HEK293 (cell line): ENCODE measurements around the gene EML6.

Source experiments
- CTCF ChIA-PET: fragments of 350-600 bp; formaldehyde crosslinking; extraction: SDS; loops from one replicate; lab custom pipeline; 2021; ENCODE audit warnings: antibody characterized with exemption; lab: Yijun Ruan, JAX
- POLR2A ChIA-PET: fragments of 300-600 bp; formaldehyde crosslinking; extraction: SDS; loops from one replicate; lab custom pipeline; 2020; ENCODE audit warnings: antibody characterized with exemption, inconsistent platforms; lab: Yijun Ruan, JAX
- H3K27ac ChIP-seq: fragments of 200-500 bp; sonication (Bioruptor generic); 2 replicates; pipeline ENCODE4 v1.5.1; 2014; ENCODE audit warnings: low read depth, low read length, control low read depth, inconsistent platforms; ENCODE audit errors: extremely low read depth
- H3K36me3 ChIP-seq, 2 experiments: fragments of 200-500 bp in 1 of 2; sonication (Bioruptor generic) in 1 of 2; 1 replicate in 1 of 2; 2 replicates in 1 of 2; pipeline ENCODE4 v1.5.1; 2014 to 2017; ENCODE audit warnings: inconsistent platforms in 2 of 2, low read length in 2 of 2; ENCODE audit not compliant: control insufficient read depth in 2 of 2, insufficient read depth in 1 of 2
- H3K4me1 ChIP-seq: fragments of 200-500 bp; sonication (Bioruptor generic); 2 replicates; pipeline ENCODE4 v1.5.1; 2014; ENCODE audit warnings: mild to moderate bottlenecking, low read length, inconsistent platforms; ENCODE audit not compliant: control insufficient read depth, insufficient read depth
- H3K4me3 ChIP-seq: 2 replicates; pipeline ENCODE4 v1.5.1; 2011; ENCODE audit warnings: low read depth, mild to moderate bottlenecking, control low read depth, low read length, moderate library complexity
- H3K9me3 ChIP-seq: fragments of 200-500 bp; sonication (Bioruptor generic); 2 replicates; pipeline ENCODE4 v1.5.1; 2014; ENCODE audit warnings: low read depth, low read length, inconsistent platforms; ENCODE audit not compliant: control insufficient read depth, insufficient read depth
- BCL11B ChIP-seq: fragments of 450-650 bp; formaldehyde crosslinking; IDR thresholded peaks from 2 replicates; pipeline ENCODE4 v1.5.1; 2016; ENCODE audit warnings: low read depth, missing biosample characterization, missing genetic modification characterization
- GLI2 ChIP-seq: fragments of 450-650 bp; formaldehyde crosslinking; IDR thresholded peaks from 2 replicates; pipeline ENCODE4; 2017; ENCODE audit warnings: missing biosample characterization, missing genetic modification characterization, low read depth, borderline replicate concordance
- GLI4 ChIP-seq: fragments of 450-650 bp; formaldehyde crosslinking; IDR thresholded peaks from 2 replicates; pipeline ENCODE4 v1.5.1; 2016; ENCODE audit warnings: missing biosample characterization, missing genetic modification characterization
- KLF7 ChIP-seq: fragments of 450-650 bp; formaldehyde crosslinking; IDR thresholded peaks from 2 replicates; pipeline ENCODE4 v1.5.1; 2016; ENCODE audit warnings: missing biosample characterization, missing genetic modification characterization, borderline replicate concordance
- KLF8 ChIP-seq: fragments of 450-650 bp; formaldehyde crosslinking; IDR thresholded peaks from 2 replicates; pipeline ENCODE4 v1.5.1; 2016; ENCODE audit warnings: missing biosample characterization, missing genetic modification characterization
- MYNN ChIP-seq: fragments of 450-650 bp; formaldehyde crosslinking; IDR thresholded peaks from 2 replicates; pipeline ENCODE4 v1.5.1; 2016; ENCODE audit warnings: missing biosample characterization, missing genetic modification characterization, borderline replicate concordance
- PRDM1 ChIP-seq: fragments of 450-650 bp; formaldehyde crosslinking; IDR thresholded peaks from 2 replicates; pipeline ENCODE4; 2016; ENCODE audit warnings: missing biosample characterization, missing genetic modification characterization
- SP2 ChIP-seq: fragments of 450-650 bp; formaldehyde crosslinking; IDR thresholded peaks from 2 replicates; pipeline ENCODE4 v1.5.1; 2016; ENCODE audit warnings: missing biosample characterization, missing genetic modification characterization
- SP3 ChIP-seq: fragments of 450-650 bp; formaldehyde crosslinking; IDR thresholded peaks from 2 replicates; pipeline ENCODE4 v1.5.1; 2016; ENCODE audit warnings: missing biosample characterization, missing genetic modification characterization
- ZBTB21 ChIP-seq: fragments of 450-650 bp; formaldehyde crosslinking; IDR thresholded peaks from 2 replicates; pipeline ENCODE4 v1.5.1; 2017; ENCODE audit warnings: missing biosample characterization, missing genetic modification characterization
- ZFP3 ChIP-seq: fragments of 450-650 bp; formaldehyde crosslinking; IDR thresholded peaks from 2 replicates; pipeline ENCODE4 v1.5.1; 2016; ENCODE audit warnings: low read depth, missing biosample characterization, missing genetic modification characterization
- ZNF10 ChIP-seq: fragments of 450-650 bp; formaldehyde crosslinking; IDR thresholded peaks from 2 replicates; pipeline ENCODE4 v1.5.1; 2017; ENCODE audit warnings: missing biosample characterization, missing genetic modification characterization
- ZNF23 ChIP-seq: fragments of 450-650 bp; formaldehyde crosslinking; IDR thresholded peaks from 2 replicates; pipeline ENCODE4 v1.5.1; 2016; ENCODE audit warnings: missing biosample characterization, missing genetic modification characterization, borderline replicate concordance
- ZNF366 ChIP-seq: fragments of 450-650 bp; formaldehyde crosslinking; conservative IDR thresholded peaks from 2 replicates; pipeline ENCODE4 v1.5.1; 2016; ENCODE audit warnings: missing biosample characterization, missing genetic modification characterization
- ZNF416 ChIP-seq: fragments of 450-650 bp; formaldehyde crosslinking; IDR thresholded peaks from 2 replicates; pipeline ENCODE4 v1.5.1; 2016; ENCODE audit warnings: missing biosample characterization, missing genetic modification characterization
- ZNF530 ChIP-seq: fragments of 450-650 bp; formaldehyde crosslinking; IDR thresholded peaks from 2 replicates; pipeline ENCODE4 v1.5.1; 2016; ENCODE audit warnings: low read depth, missing biosample characterization, missing genetic modification characterization
- ZNF629 ChIP-seq: fragments of 450-650 bp; formaldehyde crosslinking; IDR thresholded peaks from 2 replicates; pipeline ENCODE4 v1.5.1; 2017; ENCODE audit warnings: missing biosample characterization, missing genetic modification characterization
- ZNF791 ChIP-seq: fragments of 450-650 bp; formaldehyde crosslinking; IDR thresholded peaks from 2 replicates; pipeline ENCODE4 v1.5.1; 2016; ENCODE audit warnings: missing biosample characterization, missing genetic modification characterization
- ZXDB ChIP-seq: fragments of 450-650 bp; formaldehyde crosslinking; IDR thresholded peaks from 2 replicates; pipeline ENCODE4 v1.5.1; 2016; ENCODE audit warnings: missing biosample characterization, missing genetic modification characterization
- TF ChIP-seq, protein P1 (sequence below): fragments of 450-650 bp; formaldehyde crosslinking; IDR thresholded peaks from 2 replicates; pipeline ENCODE4 v1.5.1; 2016; ENCODE audit warnings: missing biosample characterization, missing genetic modification characterization
- TF ChIP-seq, protein P2 (sequence below): fragments of 450-650 bp; formaldehyde crosslinking; IDR thresholded peaks from 2 replicates; pipeline ENCODE4 v1.5.1; 2017; ENCODE audit warnings: missing biosample characterization, missing genetic modification characterization
- TF ChIP-seq, protein P3 (sequence below): fragments of 450-650 bp; formaldehyde crosslinking; IDR thresholded peaks from 2 replicates; pipeline ENCODE4 v1.5.1; 2016; ENCODE audit warnings: missing biosample characterization, missing genetic modification characterization

The EML6 gene

DNA sequence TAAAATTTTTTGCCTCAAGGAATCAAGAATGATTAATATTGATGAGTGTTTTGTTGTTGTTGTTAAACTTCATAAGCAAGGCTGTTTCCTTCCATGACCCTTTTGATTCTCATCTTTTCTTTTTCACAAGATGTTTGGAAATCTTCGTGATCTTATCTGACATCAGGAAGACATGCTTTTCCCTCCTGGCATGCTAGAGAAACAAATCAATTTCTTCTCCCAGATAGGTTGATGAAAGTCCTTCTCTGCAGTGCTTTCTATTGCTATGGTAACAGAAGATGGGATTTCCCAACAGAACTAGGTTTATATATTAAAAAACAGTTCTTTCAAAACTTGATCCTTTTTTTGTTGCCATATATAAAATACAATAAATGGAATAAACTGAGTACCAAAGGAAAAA, 85.2 kb downstream of the EML6 start:
- H3K4me3 ChIP-seq, result no peak overlapping the region
- no peaks in the 10 kb centered on the region for H3K4me1 ChIP-seq
- no peak for TF ChIP-seq KLF7 (tag by site-specific recombination)
- no peak for TF ChIP-seq ZXDB (tag by site-specific recombination)
- TF ChIP-seq GLI4, result no peak
- TF ChIP-seq ZFP3, result no peak
- no peak for TF ChIP-seq ZNF23 (tag by site-specific recombination)
- no peak for TF ChIP-seq BCL11B (tag by site-specific recombination)
- TF ChIP-seq ZNF791 (tag by site-specific recombination), result no peak
- H3K36me3 ChIP-seq, result no peaks in the 10 kb centered on the region
- ChIA-PET CTCF (no interaction called here), POLR2A (no interaction called here)
- no peaks in the 10 kb centered on the region for H3K9me3 ChIP-seq
- no peak overlapping the region for H3K27ac ChIP-seq

DNA sequence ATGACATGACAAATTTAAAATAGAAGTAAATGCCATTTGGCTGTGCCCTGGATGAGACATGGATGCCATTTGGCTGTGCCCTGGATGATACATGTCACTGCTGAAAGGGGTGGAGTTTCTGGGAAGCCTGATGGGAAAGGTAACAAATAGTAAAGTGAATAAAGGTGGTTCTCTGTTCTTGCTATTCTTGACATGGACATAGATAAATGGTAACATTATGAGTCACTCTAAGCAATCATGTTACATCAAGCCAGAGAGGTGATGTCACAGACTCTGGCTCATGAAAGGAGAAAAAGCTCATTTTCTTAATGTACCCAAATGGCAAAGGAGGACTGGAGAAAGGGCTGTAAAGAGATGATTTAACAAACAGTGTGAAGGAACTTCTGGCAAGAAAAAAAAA, 86.4 kb downstream of the EML6 start:
- no peaks in the 10 kb centered on the region for H3K36me3 ChIP-seq
- peak; percentile 44; the same call in 1 of the 2 replicates for TF ChIP-seq SP3 (tag by site-specific recombination)
- TF ChIP-seq, protein P1, sequence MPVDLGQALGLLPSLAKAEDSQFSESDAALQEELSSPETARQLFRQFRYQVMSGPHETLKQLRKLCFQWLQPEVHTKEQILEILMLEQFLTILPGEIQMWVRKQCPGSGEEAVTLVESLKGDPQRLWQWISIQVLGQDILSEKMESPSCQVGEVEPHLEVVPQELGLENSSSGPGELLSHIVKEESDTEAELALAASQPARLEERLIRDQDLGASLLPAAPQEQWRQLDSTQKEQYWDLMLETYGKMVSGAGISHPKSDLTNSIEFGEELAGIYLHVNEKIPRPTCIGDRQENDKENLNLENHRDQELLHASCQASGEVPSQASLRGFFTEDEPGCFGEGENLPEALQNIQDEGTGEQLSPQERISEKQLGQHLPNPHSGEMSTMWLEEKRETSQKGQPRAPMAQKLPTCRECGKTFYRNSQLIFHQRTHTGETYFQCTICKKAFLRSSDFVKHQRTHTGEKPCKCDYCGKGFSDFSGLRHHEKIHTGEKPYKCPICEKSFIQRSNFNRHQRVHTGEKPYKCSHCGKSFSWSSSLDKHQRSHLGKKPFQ (tag by site-specific recombination), result no peak
- TF ChIP-seq PRDM1 (tag by site-specific recombination), result peak; percentile 59; the same call in 1 of the 2 replicates
- TF ChIP-seq ZNF629 (tag by site-specific recombination), result peak; percentile 78
- 0 out of 2 replicates have a peak, but pooled peaks have one; percentile 6 for TF ChIP-seq SP2 (tag by site-specific recombination)
- TF ChIP-seq ZNF416 (tag by site-specific recombination), result no peak
- TF ChIP-seq, protein P2, sequence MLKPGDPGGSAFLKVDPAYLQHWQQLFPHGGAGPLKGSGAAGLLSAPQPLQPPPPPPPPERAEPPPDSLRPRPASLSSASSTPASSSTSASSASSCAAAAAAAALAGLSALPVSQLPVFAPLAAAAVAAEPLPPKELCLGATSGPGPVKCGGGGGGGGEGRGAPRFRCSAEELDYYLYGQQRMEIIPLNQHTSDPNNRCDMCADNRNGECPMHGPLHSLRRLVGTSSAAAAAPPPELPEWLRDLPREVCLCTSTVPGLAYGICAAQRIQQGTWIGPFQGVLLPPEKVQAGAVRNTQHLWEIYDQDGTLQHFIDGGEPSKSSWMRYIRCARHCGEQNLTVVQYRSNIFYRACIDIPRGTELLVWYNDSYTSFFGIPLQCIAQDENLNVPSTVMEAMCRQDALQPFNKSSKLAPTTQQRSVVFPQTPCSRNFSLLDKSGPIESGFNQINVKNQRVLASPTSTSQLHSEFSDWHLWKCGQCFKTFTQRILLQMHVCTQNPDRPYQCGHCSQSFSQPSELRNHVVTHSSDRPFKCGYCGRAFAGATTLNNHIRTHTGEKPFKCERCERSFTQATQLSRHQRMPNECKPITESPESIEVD, result peak; percentile 58; the same call in 1 of the 2 replicates
- TF ChIP-seq ZBTB21 (tag by site-specific recombination), result 0 out of 2 replicates have a peak, but pooled peaks have one; percentile 38
- peak; percentile 71 for TF ChIP-seq ZNF366 (tag by site-specific recombination)
- 0 out of 2 replicates have a peak, but pooled peaks have one; percentile 24 for TF ChIP-seq KLF8 (tag by site-specific recombination)
- no peak for TF ChIP-seq GLI2 (tag by site-specific recombination)
- H3K4me3 ChIP-seq, result no peak overlapping the region
- no peak overlapping the region for H3K27ac ChIP-seq
- no peaks in the 10 kb centered on the region for H3K9me3 ChIP-seq
- CTCF ChIA-PET, result interaction anchor here (1.0 to 1.3 kb wide), 2 partner anchors 8 to 29 kb away, joined by 3 read pairs; no protein-coding TSS in a partner anchor
- no peaks in the 10 kb centered on the region for H3K4me1 ChIP-seq
- POLR2A ChIA-PET, result no interaction called here

DNA sequence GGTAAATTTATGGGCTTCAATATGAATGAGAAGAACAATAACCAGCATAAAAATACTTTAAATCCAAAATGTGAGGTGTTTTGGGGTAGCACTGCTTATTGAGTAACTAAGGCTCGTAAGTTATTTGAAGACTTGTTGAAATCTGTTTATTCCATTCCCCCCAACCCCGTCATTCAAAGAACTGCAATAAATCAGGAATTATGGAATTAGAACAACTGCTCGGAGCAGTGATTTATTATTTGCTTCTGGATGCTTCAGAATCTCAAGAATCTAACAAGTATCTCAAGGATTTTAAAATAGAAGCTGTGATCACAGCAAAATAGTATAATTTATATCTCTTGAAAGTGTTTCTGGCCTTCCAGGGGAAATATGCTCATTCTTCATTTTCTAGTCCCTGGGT, 86.8 kb downstream of the EML6 start:
- H3K4me3 ChIP-seq, result no peak overlapping the region
- H3K36me3 ChIP-seq, result no peaks in the 10 kb centered on the region
- H3K4me1 ChIP-seq, result no peaks in the 10 kb centered on the region
- no peaks in the 10 kb centered on the region for H3K9me3 ChIP-seq
- CTCF ChIA-PET, result interaction anchor here (1.0 to 1.3 kb wide), 2 partner anchors 8 to 28 kb away, joined by 3 read pairs; no protein-coding TSS in a partner anchor
- no peak overlapping the region for H3K27ac ChIP-seq
- TF ChIP-seq ZNF10 (tag by site-specific recombination), result no peak
- TF ChIP-seq, protein P3, sequence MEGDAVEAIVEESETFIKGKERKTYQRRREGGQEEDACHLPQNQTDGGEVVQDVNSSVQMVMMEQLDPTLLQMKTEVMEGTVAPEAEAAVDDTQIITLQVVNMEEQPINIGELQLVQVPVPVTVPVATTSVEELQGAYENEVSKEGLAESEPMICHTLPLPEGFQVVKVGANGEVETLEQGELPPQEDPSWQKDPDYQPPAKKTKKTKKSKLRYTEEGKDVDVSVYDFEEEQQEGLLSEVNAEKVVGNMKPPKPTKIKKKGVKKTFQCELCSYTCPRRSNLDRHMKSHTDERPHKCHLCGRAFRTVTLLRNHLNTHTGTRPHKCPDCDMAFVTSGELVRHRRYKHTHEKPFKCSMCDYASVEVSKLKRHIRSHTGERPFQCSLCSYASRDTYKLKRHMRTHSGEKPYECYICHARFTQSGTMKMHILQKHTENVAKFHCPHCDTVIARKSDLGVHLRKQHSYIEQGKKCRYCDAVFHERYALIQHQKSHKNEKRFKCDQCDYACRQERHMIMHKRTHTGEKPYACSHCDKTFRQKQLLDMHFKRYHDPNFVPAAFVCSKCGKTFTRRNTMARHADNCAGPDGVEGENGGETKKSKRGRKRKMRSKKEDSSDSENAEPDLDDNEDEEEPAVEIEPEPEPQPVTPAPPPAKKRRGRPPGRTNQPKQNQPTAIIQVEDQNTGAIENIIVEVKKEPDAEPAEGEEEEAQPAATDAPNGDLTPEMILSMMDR (tag by site-specific recombination), result no peak
- TF ChIP-seq MYNN, result no peak
- TF ChIP-seq ZNF530, result no peak
- TF ChIP-seq, all 188 proteins: peak for 0
- POLR2A ChIA-PET, result no interaction called here
